GM12892 (cell line): ENCODE data around the gene ILF3.

Experiments
- POLR2A ChIP-seq: IDR thresholded peaks from 2 replicates; pipeline ENCODE4 v1.6.1; 2011; ENCODE audit warnings: low read depth, low read length, control low read depth
- POLR2AphosphoS5 ChIP-seq: IDR thresholded peaks from 2 replicates; pipeline ENCODE4 v1.6.1; 2011; ENCODE audit warnings: low read depth, low read length, control low read depth
- TAF1 ChIP-seq: IDR thresholded peaks from 2 replicates; pipeline ENCODE4 v1.6.1; 2011; ENCODE audit warnings: low read depth, mild to moderate bottlenecking, control low read depth, low read length, borderline replicate concordance

GRCh38 chr19:10717054-10717355, 62.9 kb downstream of the ILF3 start:
- TF ChIP-seq POLR2AphosphoS5 (no peak), POLR2A (0 out of 2 replicates have a peak, but pooled peaks have one; percentile 37), TAF1 (0 out of 2 replicates have a peak, but pooled peaks have one; percentile 17)
